ENCODE measurements around the gene CEP128. TPM values are rescaled to one million over a fixed set of nuclear protein-coding genes. Genes with fewer than 3 reads are reported as not detected.

CEP128 gene
- total and polyA plus RNA-seq, 2 experiments from 2014 or later, result 7.6 to 17.6 TPM

DNA sequence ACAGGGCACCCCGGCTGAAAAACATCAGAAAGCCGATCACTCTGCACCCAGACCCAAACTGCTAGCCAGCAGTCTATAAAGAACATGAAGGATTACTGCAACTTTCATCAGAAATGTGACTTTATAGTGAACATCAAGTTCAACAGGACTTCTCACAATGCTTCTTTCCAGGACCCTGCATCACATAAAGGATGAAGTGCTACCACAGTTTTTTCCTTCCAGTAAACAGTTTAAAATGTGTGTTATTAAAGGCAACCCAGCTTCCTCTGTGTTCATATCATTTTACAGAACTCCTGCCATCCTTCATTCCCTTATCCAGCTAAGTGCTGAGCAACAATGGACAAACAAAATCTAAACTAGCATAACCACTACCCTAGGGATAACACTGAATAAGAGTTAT, 449.9 kb downstream of the CEP128 start (continued):
- TF ChIP-seq, protein P1, sequence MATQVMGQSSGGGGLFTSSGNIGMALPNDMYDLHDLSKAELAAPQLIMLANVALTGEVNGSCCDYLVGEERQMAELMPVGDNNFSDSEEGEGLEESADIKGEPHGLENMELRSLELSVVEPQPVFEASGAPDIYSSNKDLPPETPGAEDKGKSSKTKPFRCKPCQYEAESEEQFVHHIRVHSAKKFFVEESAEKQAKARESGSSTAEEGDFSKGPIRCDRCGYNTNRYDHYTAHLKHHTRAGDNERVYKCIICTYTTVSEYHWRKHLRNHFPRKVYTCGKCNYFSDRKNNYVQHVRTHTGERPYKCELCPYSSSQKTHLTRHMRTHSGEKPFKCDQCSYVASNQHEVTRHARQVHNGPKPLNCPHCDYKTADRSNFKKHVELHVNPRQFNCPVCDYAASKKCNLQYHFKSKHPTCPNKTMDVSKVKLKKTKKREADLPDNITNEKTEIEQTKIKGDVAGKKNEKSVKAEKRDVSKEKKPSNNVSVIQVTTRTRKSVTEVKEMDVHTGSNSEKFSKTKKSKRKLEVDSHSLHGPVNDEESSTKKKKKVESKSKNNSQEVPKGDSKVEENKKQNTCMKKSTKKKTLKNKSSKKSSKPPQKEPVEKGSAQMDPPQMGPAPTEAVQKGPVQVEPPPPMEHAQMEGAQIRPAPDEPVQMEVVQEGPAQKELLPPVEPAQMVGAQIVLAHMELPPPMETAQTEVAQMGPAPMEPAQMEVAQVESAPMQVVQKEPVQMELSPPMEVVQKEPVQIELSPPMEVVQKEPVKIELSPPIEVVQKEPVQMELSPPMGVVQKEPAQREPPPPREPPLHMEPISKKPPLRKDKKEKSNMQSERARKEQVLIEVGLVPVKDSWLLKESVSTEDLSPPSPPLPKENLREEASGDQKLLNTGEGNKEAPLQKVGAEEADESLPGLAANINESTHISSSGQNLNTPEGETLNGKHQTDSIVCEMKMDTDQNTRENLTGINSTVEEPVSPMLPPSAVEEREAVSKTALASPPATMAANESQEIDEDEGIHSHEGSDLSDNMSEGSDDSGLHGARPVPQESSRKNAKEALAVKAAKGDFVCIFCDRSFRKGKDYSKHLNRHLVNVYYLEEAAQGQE (IDR thresholded peaks at IDR 0.05; ENCODE audit: unreplicated experiment), result no peak
- TF ChIP-seq ZNF114 (CRISPR knock-in tag; IDR thresholded peaks at IDR 0.05) (no peak), CREB1 (CRISPR knock-in tag; IDR thresholded peaks at IDR 0.05; ENCODE audit: low read depth) (no peak), JUNB (IDR thresholded peaks at IDR 0.05; ENCODE audit: unreplicated experiment) (no peak), STAT1 (IDR thresholded peaks at IDR 0.05; ENCODE audit: unreplicated experiment) (no peak), POLR2AphosphoS5 (IDR thresholded peaks at IDR 0.05; ENCODE audit: low read depth) (no peak)
- TF ChIP-seq, protein P2, sequence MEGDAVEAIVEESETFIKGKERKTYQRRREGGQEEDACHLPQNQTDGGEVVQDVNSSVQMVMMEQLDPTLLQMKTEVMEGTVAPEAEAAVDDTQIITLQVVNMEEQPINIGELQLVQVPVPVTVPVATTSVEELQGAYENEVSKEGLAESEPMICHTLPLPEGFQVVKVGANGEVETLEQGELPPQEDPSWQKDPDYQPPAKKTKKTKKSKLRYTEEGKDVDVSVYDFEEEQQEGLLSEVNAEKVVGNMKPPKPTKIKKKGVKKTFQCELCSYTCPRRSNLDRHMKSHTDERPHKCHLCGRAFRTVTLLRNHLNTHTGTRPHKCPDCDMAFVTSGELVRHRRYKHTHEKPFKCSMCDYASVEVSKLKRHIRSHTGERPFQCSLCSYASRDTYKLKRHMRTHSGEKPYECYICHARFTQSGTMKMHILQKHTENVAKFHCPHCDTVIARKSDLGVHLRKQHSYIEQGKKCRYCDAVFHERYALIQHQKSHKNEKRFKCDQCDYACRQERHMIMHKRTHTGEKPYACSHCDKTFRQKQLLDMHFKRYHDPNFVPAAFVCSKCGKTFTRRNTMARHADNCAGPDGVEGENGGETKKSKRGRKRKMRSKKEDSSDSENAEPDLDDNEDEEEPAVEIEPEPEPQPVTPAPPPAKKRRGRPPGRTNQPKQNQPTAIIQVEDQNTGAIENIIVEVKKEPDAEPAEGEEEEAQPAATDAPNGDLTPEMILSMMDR (conservative IDR thresholded peaks at IDR 0.05; ENCODE audit: low read depth in 2 of 2), result no peak

DNA sequence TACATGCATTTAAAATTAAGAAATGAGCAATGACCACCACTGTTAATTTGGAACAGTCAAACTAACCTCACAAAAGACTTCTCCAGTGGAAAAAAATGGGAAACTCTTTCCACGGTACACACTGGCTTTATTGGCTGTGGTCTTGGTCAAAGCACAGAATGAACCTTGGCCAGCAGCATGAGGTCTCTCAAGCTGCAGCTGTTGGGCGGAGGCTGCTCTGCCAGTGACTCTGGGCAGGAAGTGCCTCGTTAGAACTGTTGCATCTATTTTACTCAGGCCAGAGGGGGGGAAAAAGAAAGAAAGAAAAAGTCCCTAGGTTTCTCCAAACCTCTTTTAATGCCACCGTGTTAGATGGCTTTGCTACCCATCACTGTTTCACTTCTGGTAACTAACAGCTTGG, 450.4 kb downstream of the CEP128 start:
- Mint-ChIP-seq H3K4me1 (peaks cover 21% of the 10 kb centered on the region; the same call in 2 of the 3 replicates), H3K9me3 (peaks cover 9% of the 10 kb centered on the region; the same call in 2 of the 3 replicates)
- H3K27me3 ChIP-seq (ENCODE audit: insufficient read depth), result no peaks in the 10 kb centered on the region

More for the DNA sequence above, 450.4 kb downstream of the CEP128 start:
- peak overlapping the region; percentile 29; the same call in 1 of the 2 replicates for H3K4me2 ChIP-seq
- no peaks in the 10 kb centered on the region for H3K36me3 ChIP-seq (ENCODE audit: insufficient read depth)
- TF ChIP-seq, protein P3, sequence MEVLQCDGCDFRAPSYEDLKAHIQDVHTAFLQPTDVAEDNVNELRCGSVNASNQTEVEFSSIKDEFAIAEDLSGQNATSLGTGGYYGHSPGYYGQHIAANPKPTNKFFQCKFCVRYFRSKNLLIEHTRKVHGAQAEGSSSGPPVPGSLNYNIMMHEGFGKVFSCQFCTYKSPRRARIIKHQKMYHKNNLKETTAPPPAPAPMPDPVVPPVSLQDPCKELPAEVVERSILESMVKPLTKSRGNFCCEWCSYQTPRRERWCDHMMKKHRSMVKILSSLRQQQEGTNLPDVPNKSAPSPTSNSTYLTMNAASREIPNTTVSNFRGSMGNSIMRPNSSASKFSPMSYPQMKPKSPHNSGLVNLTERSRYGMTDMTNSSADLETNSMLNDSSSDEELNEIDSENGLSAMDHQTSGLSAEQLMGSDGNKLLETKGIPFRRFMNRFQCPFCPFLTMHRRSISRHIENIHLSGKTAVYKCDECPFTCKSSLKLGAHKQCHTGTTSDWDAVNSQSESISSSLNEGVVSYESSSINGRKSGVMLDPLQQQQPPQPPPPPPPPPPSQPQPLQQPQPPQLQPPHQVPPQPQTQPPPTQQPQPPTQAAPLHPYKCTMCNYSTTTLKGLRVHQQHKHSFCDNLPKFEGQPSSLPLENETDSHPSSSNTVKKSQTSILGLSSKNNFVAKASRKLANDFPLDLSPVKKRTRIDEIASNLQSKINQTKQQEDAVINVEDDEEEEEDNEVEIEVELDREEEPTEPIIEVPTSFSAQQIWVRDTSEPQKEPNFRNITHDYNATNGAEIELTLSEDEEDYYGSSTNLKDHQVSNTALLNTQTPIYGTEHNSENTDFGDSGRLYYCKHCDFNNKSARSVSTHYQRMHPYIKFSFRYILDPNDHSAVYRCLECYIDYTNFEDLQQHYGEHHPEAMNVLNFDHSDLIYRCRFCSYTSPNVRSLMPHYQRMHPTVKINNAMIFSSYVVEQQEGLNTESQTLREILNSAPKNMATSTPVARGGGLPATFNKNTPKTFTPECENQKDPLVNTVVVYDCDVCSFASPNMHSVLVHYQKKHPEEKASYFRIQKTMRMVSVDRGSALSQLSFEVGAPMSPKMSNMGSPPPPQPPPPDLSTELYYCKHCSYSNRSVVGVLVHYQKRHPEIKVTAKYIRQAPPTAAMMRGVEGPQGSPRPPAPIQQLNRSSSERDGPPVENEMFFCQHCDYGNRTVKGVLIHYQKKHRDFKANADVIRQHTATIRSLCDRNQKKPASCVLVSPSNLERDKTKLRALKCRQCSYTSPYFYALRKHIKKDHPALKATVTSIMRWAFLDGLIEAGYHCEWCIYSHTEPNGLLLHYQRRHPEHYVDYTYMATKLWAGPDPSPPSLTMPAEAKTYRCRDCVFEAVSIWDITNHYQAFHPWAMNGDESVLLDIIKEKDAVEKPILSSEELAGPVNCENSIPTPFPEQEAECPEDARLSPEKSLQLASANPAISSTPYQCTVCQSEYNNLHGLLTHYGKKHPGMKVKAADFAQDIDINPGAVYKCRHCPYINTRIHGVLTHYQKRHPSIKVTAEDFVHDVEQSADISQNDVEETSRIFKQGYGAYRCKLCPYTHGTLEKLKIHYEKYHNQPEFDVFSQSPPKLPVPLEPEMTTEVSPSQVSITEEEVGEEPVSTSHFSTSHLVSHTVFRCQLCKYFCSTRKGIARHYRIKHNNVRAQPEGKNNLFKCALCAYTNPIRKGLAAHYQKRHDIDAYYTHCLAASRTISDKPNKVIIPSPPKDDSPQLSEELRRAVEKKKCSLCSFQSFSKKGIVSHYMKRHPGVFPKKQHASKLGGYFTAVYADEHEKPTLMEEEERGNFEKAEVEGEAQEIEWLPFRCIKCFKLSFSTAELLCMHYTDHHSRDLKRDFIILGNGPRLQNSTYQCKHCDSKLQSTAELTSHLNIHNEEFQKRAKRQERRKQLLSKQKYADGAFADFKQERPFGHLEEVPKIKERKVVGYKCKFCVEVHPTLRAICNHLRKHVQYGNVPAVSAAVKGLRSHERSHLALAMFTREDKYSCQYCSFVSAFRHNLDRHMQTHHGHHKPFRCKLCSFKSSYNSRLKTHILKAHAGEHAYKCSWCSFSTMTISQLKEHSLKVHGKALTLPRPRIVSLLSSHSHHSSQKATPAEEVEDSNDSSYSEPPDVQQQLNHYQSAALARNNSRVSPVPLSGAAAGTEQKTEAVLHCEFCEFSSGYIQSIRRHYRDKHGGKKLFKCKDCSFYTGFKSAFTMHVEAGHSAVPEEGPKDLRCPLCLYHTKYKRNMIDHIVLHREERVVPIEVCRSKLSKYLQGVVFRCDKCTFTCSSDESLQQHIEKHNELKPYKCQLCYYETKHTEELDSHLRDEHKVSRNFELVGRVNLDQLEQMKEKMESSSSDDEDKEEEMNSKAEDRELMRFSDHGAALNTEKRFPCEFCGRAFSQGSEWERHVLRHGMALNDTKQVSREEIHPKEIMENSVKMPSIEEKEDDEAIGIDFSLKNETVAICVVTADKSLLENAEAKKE (CRISPR knock-in tag; IDR thresholded peaks at IDR 0.05), result peak; percentile 54; the same call in 1 of the 2 replicates
- TF ChIP-seq, protein P4, sequence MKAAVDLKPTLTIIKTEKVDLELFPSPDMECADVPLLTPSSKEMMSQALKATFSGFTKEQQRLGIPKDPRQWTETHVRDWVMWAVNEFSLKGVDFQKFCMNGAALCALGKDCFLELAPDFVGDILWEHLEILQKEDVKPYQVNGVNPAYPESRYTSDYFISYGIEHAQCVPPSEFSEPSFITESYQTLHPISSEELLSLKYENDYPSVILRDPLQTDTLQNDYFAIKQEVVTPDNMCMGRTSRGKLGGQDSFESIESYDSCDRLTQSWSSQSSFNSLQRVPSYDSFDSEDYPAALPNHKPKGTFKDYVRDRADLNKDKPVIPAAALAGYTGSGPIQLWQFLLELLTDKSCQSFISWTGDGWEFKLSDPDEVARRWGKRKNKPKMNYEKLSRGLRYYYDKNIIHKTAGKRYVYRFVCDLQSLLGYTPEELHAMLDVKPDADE (IDR thresholded peaks at IDR 0.05), result no peak
- no peaks in the 10 kb centered on the region for H3K79me2 ChIP-seq (replicated peaks; ENCODE audit: insufficient read depth)
- no peaks in the 10 kb centered on the region for H3F3A ChIP-seq (replicated peaks; ENCODE audit: low read depth)
- H4K20me1 ChIP-seq (replicated peaks; ENCODE audit: insufficient read depth), result no peaks in the 10 kb centered on the region
- Mint-ChIP-seq H3K4me3 (no peak overlapping the region), H3K27ac (peak overlapping the region; percentile 31; the same call in 1 of the 2 replicates), H3K27me3 (ENCODE audit: insufficient read depth, low read depth, poor library complexity) (no peaks in the 10 kb centered on the region), H3K36me3 (ENCODE audit: low read depth) (peaks cover 5% of the 10 kb centered on the region; the same call in 1 of the 3 replicates)
- no peaks in the 10 kb centered on the region for H3K9me2 ChIP-seq (ENCODE audit: insufficient read depth)
- ATAC-seq (peak; percentile 74), DNase-seq (ENCODE audit: low spot score) (peak; percentile 47)
- H3K4me1 ChIP-seq (ENCODE audit: insufficient read depth), result peaks cover 11% of the 10 kb centered on the region; the same call in 1 of the 2 replicates
- H2AFZ ChIP-seq, result no peak overlapping the region
- no peak overlapping the region for H3K4me3 ChIP-seq
- no peak overlapping the region for H3K27ac ChIP-seq (ENCODE audit: low read depth)
